Mesendoderm (in vitro differentiated cells): ENCODE data around the gene NIBAN1.

Source experiments
- DNase-seq: peaks from one replicate; pipeline ENCODE4 v3.0.0; 2013
- H2AK5ac ChIP-seq: 2 replicates; pipeline ENCODE4 v1.6.1; 2013; ENCODE audit warnings: low read length, inconsistent platforms
- H2BK120ac ChIP-seq: 2 replicates; pipeline ENCODE4 v1.6.1; 2013; ENCODE audit warnings: low read depth, mild to moderate bottlenecking, low read length, moderate library complexity, mixed read lengths
- H2BK15ac ChIP-seq: replicated peaks from 2 replicates; pipeline ENCODE4 v1.6.1; 2013; ENCODE audit warnings: low read depth, mild to moderate bottlenecking, moderate library complexity
- H2BK5ac ChIP-seq: 2 replicates; pipeline ENCODE4 v1.6.1; 2013; ENCODE audit warnings: low read length, inconsistent platforms
- H3K18ac ChIP-seq: 2 replicates; pipeline ENCODE4 v1.6.1; 2013; ENCODE audit warnings: mild to moderate bottlenecking, low read length, mixed read lengths
- H3K23ac ChIP-seq: one replicate; pipeline ENCODE4 v1.6.1; 2013; ENCODE audit warnings: low read length
- H3K27ac ChIP-seq: 2 replicates; pipeline ENCODE4 v1.5.1; 2013; ENCODE audit warnings: low read depth, mild to moderate bottlenecking, inconsistent platforms, low read length, moderate library complexity
- H3K27me3 ChIP-seq: 2 replicates; pipeline ENCODE4 v1.6.1; 2013; ENCODE audit warnings: low read length, control low read depth, mild to moderate bottlenecking, inconsistent platforms; ENCODE audit not compliant: insufficient read depth, poor library complexity
- H3K36me3 ChIP-seq: 2 replicates; pipeline ENCODE4 v1.6.1; 2013; ENCODE audit warnings: low read length, inconsistent platforms; ENCODE audit not compliant: control insufficient read depth, insufficient read depth
- H3K4ac ChIP-seq: one replicate; pipeline ENCODE4 v1.6.1; 2013; ENCODE audit warnings: low read depth, mild to moderate bottlenecking, low read length, moderate library complexity
- H3K4me1 ChIP-seq: 2 replicates; pipeline ENCODE4 v1.6.1; 2013; ENCODE audit warnings: low read depth, low read length, inconsistent platforms; ENCODE audit not compliant: control insufficient read depth
- H3K4me2 ChIP-seq: 2 replicates; pipeline ENCODE4 v1.6.1; 2013; ENCODE audit warnings: low read length
- H3K4me3 ChIP-seq: 2 replicates; pipeline ENCODE4 v1.5.1; 2013; ENCODE audit warnings: mild to moderate bottlenecking, low read length
- H3K56ac ChIP-seq: one replicate; pipeline ENCODE4 v1.6.1; 2013; ENCODE audit warnings: low read length
- H3K79me1 ChIP-seq: 2 replicates; pipeline ENCODE4 v1.6.1; 2013; ENCODE audit warnings: low read length, inconsistent platforms
- H3K79me2 ChIP-seq: 2 replicates; pipeline ENCODE4 v1.6.1; 2013; ENCODE audit warnings: mild to moderate bottlenecking, low read length; ENCODE audit not compliant: control insufficient read depth, insufficient read depth
- H3K9ac ChIP-seq: 2 replicates; pipeline ENCODE4 v1.6.1; 2013; ENCODE audit warnings: low read length, inconsistent platforms
- H4K5ac ChIP-seq: one replicate; pipeline ENCODE4 v1.6.1; 2013; ENCODE audit warnings: low read length
- H4K8ac ChIP-seq: one replicate; pipeline ENCODE4 v1.6.1; 2013; ENCODE audit warnings: low read depth, mild to moderate bottlenecking, control low read depth, low read length, moderate library complexity
- WGBS: extraction: QIAGEN DNeasy Blood & Tissue Kit; methylation state at CpG from one replicate; pipeline ENCODE4 v1.1.7; 2013; ENCODE audit warnings: low lambda C conversion rate, missing lambda C conversion rate; ENCODE audit not compliant: insufficient coverage; ENCODE audit errors: extremely low coverage; 5-methylcytosine and 5-hydroxymethylcytosine counted together

The NIBAN1 gene

DNA sequence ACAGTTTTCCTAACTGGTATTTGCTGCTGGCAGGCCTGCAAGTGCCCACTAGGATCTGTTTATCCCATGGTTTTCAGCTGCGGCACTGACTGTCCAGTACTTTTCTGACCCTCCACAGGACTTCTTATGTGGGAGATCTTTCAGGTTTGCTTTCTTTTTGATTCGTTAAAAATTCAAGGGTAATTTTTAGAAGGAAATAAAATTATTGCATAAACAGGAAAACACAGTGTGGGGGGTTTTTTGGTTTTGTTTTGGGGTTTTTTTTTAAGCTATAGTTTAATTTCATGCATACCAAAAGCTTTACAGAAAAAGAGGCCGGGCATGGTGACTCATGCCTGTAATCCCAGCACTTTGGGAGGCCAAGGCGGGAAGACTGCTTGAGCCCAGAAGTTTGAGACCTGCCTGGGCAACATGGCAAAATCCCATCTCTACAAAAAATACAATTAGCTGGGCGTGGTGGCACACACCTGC lies 3.6 kb downstream of the NIBAN1 start:
- no peak overlapping the region for H2BK15ac ChIP-seq
- H3K27me3 ChIP-seq, result peaks cover 4% of the 10 kb centered on the region
- no peak overlapping the region for H3K27ac ChIP-seq
- H3K79me2 ChIP-seq, result no peaks in the 10 kb centered on the region
- H2AK5ac ChIP-seq, result no peak overlapping the region
- H3K36me3 ChIP-seq, result no peaks in the 10 kb centered on the region
- H4K5ac ChIP-seq, result no peak overlapping the region
- WGBS, result no CpG with 5 or more reads among the region's 5 CpGs
- no peaks in the 10 kb centered on the region for H3K4me1 ChIP-seq
- no peak overlapping the region for H4K8ac ChIP-seq
- no peak overlapping the region for H3K4me3 ChIP-seq
- no peak overlapping the region for H2BK5ac ChIP-seq
- no peak overlapping the region for H3K4me2 ChIP-seq
- H2BK120ac ChIP-seq, result no peak overlapping the region
- H3K9ac ChIP-seq, result no peak overlapping the region
- no peak overlapping the region for H3K4ac ChIP-seq
- H3K23ac ChIP-seq, result no peak overlapping the region
- no peak overlapping the region for H3K18ac ChIP-seq
- no peak for DNase-seq
- no peaks in the 10 kb centered on the region for H3K79me1 ChIP-seq
- H3K56ac ChIP-seq, result no peak overlapping the region

DNA sequence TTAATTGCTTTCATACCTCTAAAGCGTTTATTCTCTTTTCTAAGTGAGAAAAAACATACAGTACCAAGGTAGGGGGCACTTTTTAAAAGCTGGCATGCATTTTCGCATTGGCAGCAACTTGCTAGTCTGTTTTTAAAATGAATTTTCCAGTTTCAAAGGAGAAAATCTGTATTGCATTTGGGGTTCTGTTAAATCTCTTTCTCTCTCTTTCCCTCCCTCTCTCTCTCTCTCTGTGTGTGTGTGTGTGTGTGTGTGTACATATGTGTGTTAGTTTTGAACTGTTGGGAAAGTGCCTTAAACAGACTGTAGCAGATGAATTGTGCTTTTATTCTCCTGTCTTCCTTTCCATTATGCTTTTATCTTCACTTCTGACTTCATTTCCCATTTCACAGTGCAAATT lies 7.3 kb downstream of the NIBAN1 start:
- no peaks in the 10 kb centered on the region for H3K36me3 ChIP-seq
- WGBS, result no CpG with 5 or more reads among the region's 2 CpGs
- no peaks in the 10 kb centered on the region for H3K79me2 ChIP-seq
- no peak overlapping the region for H3K27ac ChIP-seq
- H2BK120ac ChIP-seq, result no peak overlapping the region
- no peak overlapping the region for H3K56ac ChIP-seq
- no peak overlapping the region for H4K5ac ChIP-seq
- no peak overlapping the region for H2BK5ac ChIP-seq
- no peak overlapping the region for H4K8ac ChIP-seq
- no peak overlapping the region for H3K4me3 ChIP-seq
- no peak overlapping the region for H2BK15ac ChIP-seq
- H3K18ac ChIP-seq, result no peak overlapping the region
- no peak overlapping the region for H3K9ac ChIP-seq
- no peaks in the 10 kb centered on the region for H3K27me3 ChIP-seq
- no peaks in the 10 kb centered on the region for H3K79me1 ChIP-seq
- no peak overlapping the region for H3K4ac ChIP-seq
- H3K4me2 ChIP-seq, result no peak overlapping the region
- no peaks in the 10 kb centered on the region for H3K4me1 ChIP-seq
- H3K23ac ChIP-seq, result no peak overlapping the region
- H2AK5ac ChIP-seq, result no peak overlapping the region
- no peak for DNase-seq

DNA sequence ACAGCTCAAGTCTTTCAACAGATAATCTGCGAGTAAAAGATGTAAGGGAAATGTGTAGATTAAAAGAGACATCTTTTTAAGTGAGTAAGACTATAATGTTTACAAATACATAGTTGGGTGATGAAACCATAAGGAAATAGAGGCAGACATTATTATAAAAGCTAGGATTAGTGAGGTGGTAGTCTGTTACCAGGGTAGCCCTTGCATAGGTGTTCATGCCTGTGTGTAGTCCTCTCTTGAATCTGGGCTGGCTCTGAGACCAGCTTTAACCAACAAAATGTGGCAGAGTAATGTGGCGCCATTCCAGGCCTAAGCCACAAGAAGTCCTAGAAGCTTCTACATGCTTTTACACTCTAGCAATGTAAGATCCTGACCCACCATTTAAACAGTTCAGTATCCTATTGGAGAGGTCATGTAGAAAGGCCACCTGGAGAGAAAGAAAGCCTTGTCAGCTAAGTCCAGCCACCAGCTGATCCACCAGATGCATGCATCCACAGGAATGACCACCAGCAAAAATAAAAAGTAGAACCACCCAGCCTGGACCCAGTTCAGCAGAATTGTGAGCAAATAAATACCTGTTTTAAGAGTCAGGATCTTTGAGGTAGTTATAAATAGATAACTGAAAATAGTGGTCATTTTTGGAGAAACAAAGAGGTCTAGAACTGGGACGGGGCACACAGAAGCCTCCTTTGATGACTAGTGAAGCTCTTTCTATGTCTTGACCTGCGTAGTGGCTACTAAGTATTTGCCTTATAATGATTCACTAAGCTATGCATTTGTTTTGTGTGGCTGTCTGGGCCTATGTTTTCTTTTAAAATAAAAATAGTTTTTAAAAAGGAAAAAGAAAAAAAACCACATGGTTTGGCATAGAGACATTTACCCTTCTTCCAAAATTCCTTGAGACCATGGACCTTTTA lies 8.1 kb downstream of the NIBAN1 start:
- H2BK15ac ChIP-seq, result no peak overlapping the region
- no peak overlapping the region for H4K8ac ChIP-seq
- DNase-seq, result no peak
- no peaks in the 10 kb centered on the region for H3K27me3 ChIP-seq
- no peak overlapping the region for H3K4me3 ChIP-seq
- H3K18ac ChIP-seq, result no peak overlapping the region
- H4K5ac ChIP-seq, result no peak overlapping the region
- H3K56ac ChIP-seq, result no peak overlapping the region
- no peaks in the 10 kb centered on the region for H3K79me1 ChIP-seq
- no peak overlapping the region for H3K27ac ChIP-seq
- H2BK5ac ChIP-seq, result no peak overlapping the region
- H3K23ac ChIP-seq, result no peak overlapping the region
- no peak overlapping the region for H2AK5ac ChIP-seq
- no peaks in the 10 kb centered on the region for H3K4me1 ChIP-seq
- no peak overlapping the region for H3K4ac ChIP-seq
- WGBS, result no CpG with 5 or more reads among the region's 4 CpGs
- H3K4me2 ChIP-seq, result no peak overlapping the region
- H2BK120ac ChIP-seq, result no peak overlapping the region
- H3K36me3 ChIP-seq, result no peaks in the 10 kb centered on the region
- no peaks in the 10 kb centered on the region for H3K79me2 ChIP-seq
- H3K9ac ChIP-seq, result no peak overlapping the region

DNA sequence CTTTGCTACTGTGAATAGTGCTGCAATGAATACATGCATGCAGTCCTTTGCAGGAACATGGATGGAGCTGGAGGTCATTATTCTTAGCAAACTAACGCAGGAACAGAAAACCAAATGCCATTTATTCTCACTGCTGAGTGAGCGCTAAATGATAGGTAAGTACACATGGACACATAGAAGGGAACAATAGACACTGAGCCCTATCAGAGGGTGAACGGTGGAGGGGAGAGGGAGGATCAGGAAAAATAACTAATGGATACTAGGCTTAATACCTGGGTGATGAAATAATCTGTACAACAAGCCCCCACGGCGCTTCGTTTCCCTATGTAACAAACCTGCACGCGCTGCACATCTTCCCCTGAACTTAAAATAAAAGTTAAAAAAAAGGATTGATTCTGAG lies 8.9 kb downstream of the NIBAN1 start:
- Histone ChIP-seq H2BK5ac (no peak overlapping the region), H3K79me2 (no peaks in the 10 kb centered on the region), H3K36me3 (no peaks in the 10 kb centered on the region), H2AK5ac (no peak overlapping the region), H3K4ac (no peak overlapping the region), H3K56ac (no peak overlapping the region), H4K5ac (no peak overlapping the region), H3K4me1 (no peaks in the 10 kb centered on the region), H4K8ac (no peak overlapping the region), H3K27ac (no peak overlapping the region), H3K18ac (no peak overlapping the region), H2BK120ac (no peak overlapping the region), H2BK15ac (no peak overlapping the region), H3K23ac (no peak overlapping the region), H3K9ac (no peak overlapping the region), H3K4me2 (no peak overlapping the region), H3K79me1 (no peaks in the 10 kb centered on the region), H3K27me3 (no peaks in the 10 kb centered on the region), H3K4me3 (no peak overlapping the region)
- DNase-seq, result no peak
- WGBS, result no CpG with 5 or more reads among the region's 8 CpGs

DNA sequence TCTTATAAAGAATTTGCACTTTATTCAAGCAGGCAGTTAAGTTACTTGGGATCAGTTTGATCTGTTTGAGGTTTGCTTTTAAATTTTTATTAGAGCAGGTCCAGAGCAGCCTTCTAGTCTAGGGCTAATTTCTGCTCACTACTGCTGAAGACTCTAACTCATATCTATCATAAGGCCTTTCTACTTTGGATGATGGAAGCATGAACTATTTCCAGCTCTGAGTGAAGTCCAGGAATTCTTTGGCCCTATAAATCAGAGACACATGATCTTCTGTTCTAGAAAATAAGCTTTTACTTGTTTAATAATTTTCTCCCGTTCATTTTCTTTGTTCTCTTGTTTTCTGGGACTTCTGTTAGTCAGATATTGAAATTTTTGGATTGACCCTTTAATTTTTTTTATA lies 14.7 kb downstream of the NIBAN1 start:
- no peak overlapping the region for H3K4me2 ChIP-seq
- no peak overlapping the region for H2BK15ac ChIP-seq
- no peak overlapping the region for H4K5ac ChIP-seq
- H3K79me1 ChIP-seq, result no peaks in the 10 kb centered on the region
- no peak overlapping the region for H4K8ac ChIP-seq
- no peak overlapping the region for H3K4me3 ChIP-seq
- H3K23ac ChIP-seq, result no peak overlapping the region
- H3K4me1 ChIP-seq, result peaks cover under 1% of the 10 kb centered on the region
- no peak overlapping the region for H3K27ac ChIP-seq
- H3K4ac ChIP-seq, result no peak overlapping the region
- no peak overlapping the region for H3K56ac ChIP-seq
- H3K9ac ChIP-seq, result no peak overlapping the region
- no peak overlapping the region for H2AK5ac ChIP-seq
- H3K18ac ChIP-seq, result no peak overlapping the region
- no peak overlapping the region for H2BK120ac ChIP-seq
- no peaks in the 10 kb centered on the region for H3K79me2 ChIP-seq
- no peaks in the 10 kb centered on the region for H3K27me3 ChIP-seq
- no peak overlapping the region for H2BK5ac ChIP-seq
- H3K36me3 ChIP-seq, result no peaks in the 10 kb centered on the region
- WGBS, result no CpG with 5 or more reads among the region's 1 CpG
- no peak for DNase-seq
